Cerebellar cortex (tissue), 1 donor: ENCODE measurements around the gene PMPCB.

Experiments used
- DNase-seq: peaks from one replicate; pipeline ENCODE4 v3.0.0-alpha.2; 2015; ENCODE audit warnings: low spot score

PMPCB gene

DNA sequence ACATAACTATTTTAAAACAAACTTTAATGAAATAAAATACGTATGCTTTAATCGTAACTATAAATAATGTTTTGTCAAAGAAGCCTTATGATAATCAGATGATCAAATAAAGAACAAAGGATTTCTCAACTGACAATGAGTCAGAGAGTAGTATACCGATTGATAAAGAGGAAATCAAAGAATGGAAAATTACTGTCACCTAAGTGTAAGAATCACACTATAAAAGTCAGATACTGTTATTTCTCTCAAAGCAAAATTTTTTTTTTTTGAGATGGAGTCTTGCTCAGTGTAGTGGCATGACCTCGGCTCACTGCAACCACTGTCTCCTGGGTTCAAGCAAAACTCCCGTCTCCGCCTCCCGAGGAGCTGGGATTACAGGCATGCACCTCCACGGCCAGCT lies 28.5 kb downstream of the PMPCB start:
- DNase-seq: no peak

DNA sequence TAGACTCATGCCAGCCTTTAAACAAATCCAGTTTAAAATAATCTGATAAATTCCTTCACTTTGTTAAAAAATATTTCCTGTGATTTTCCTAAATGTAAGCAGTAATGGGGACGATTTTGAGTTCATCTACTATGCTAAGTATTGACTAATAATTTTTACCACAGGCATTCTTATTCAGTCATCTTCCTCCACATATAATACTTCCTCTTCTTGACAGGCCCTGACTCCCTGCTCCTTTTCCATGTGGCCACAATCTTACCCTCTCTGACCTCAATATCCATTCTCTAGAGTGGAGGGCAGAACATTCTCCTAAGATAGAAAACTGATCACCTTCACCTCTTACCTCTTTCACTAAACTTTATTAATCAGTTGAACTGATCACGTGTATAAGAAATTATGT lies 39.5 kb downstream of the PMPCB start:
- DNase-seq: no peak

DNA sequence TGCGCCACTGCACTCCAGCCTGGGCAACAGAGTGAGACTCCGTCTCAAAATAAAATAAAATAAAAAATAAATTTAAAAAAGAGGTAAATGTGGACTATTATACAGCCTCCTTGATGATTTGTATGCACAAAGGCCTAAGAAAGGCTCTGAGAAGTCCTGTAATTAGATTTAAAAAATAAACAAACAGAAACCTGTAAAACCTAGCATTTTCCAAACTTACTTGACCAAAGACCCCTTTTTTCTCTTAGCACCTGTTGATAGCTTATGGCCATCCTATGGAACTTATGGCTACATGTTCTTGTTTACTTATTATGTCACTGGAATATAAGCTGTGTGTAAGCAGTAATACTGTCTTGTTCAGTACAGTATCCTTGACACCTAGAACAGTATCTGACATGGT lies 41.6 kb downstream of the PMPCB start:
- no peak for DNase-seq

DNA sequence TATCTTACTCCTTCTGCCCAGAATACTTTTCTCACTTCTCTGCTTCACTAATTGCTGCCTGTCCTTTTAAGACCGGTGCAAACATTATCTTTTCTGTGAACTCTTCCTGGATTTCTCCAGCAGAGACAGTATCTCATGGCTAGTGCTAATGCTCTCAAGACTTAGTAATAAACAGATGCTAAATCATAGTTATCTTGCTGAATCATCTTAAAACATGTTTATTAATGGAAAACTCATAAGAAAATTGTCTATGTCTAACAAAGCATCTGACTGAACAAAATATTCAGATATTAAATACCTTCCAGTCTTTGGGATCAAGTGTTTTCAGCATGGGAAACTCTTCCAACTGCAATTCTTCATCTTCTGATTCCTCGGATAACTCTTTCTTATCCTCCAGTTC lies 44.2 kb downstream of the PMPCB start:
- no peak for DNase-seq

DNA sequence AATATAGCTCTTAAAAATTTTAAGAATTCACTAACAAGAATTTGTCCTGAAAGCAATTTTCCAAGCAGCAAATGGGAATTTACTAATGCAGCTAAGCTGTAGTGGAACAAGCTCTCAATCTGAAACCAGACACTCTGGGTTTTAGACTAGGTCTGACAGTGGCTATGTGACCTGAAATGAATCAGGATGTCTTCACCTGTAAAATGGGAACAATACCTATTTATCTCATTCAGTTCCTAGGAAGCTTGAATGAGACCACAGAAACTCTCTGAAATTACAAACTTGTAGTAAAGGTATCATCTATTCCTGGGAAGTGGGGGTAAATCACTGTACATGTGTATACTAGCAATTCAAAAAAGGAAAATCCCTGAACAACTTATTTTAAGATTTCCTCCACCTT lies 46.1 kb downstream of the PMPCB start:
- no peak for DNase-seq

DNA sequence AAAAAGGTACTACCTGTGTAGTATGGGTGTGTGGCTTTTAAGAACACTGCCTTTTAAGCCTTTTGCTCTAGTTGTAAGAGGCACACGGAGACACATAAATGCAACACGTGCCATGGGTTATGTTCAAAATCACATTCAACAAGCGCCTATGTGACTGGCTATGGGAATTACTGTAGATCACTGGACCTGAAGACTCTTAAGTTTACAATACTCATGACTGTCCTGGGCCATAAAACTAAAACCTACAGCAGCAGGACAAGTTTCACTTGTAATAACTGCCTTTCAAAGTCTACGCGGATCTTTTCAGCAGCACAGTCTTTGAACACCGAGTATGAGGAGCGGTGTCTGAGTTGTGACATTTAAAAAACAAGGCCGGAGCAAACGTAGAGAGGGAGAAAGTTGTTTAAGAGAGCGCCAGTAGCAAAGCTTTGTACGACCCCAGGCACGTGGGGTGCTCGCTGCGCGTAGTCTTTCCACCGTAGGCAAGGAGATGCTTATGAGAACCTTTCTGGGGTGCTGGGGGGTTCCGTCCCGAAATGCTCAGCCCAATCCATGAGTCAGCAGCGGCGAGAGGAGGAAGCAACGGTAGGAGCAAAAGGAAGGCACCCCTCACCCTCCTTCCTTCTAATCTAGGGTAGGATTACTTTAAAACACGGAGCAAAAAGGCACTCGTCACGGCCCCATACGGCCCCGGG lies 46.7 kb downstream of the PMPCB start:
- peak; percentile 20 for DNase-seq

DNA sequence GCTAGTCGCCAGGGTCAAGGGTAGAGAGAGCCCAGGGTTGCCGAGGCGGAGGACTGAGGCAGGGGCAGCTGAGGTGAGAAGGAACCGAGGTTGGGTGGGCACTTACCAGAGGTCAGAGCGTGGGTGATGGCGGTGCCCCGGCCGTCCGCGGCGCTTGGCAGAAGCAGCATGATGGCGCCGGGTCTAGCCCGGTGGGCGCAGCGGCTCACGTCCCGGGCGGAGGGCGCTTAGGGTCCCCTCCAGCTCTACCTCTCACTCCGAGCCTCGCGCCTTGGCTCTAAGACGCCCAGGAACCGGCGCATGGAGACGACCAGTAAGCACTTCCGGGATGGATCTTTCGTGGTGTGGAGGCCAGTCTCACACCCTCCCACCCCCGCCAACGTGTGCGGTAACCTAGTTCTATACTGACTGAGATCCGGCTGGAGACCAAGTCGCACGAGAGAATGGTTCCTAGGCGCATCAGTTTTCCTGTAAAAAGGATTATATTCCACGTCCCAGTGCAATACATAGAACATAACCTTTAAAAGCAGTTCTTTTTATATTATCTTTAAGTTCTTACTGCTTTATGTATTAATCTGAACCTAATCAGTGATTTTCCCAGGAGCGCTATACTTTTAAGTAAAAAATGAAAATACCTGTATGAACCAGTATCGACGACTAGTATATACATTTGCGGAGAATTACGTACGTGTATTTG lies 47.4 kb downstream of the PMPCB start, which contains the start of gene DNAJC2:
Gene DNAJC2, minus strand, starts transcription at position 315 of the 697 bp plus-strand sequence. Its CDS starts 145 bp downstream, at position 170.
- peak; percentile 94 for DNase-seq

DNA sequence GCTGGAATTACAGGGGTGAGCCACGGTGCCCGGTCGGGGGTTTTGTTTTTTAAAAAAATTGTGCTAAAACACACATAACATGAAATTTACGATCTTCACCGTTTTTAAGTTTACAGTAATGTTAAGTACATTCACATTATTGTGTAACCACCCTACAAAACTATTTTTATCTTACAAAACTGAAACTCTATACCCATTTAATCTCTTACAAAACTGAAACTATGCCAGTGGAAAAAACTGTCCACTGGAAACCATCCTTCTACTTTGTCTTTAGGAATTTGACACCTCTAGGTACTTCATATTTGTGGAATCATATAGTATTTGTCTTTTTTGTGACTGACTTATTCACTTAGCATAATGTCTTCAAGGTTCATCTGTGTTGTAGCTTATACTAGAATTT lies 49.2 kb downstream of the PMPCB start:
- no peak for DNase-seq

DNA sequence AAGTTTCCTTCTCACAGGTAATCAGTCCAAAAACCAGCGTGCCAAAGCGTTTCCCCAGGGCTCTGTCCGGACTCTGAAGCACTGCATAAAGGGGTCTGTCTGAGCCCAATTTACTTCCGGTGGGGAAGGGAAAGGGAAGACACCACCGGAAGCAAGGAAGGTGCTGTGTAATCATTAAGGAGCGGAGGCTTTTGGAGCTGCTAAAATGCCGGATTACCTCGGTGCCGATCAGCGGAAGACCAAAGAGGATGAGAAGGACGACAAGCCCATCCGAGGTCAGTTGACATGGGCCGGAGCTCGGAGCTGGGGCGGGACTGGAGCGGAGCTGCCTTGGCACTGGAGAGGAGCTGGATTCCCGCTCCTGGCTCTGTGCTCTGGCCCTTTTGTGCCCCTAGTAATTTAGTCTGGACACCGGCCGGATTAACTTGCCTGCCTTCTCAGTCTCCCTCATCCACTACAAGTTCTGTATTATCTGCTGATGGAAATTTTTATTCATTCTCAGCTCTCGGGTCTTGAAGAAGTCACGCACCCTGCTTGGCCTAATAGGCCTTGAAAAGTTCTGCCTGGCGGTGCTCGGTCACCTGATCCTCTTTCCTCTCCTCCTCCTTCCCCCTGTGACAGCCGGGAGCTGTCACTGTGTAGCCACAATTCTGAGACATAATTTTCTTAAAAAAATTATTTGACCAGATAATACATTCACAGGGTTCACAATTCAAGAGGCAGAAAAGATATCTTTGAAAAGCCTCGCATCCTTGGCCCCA lies 50.5 kb downstream of the PMPCB start, which contains the start of gene PSMC2:
Gene PSMC2, plus strand, starts transcription at position 137 of the 761 bp plus-strand sequence. Its CDS starts 69 bp downstream, at position 206.
- peak; percentile 95 for DNase-seq

DNA sequence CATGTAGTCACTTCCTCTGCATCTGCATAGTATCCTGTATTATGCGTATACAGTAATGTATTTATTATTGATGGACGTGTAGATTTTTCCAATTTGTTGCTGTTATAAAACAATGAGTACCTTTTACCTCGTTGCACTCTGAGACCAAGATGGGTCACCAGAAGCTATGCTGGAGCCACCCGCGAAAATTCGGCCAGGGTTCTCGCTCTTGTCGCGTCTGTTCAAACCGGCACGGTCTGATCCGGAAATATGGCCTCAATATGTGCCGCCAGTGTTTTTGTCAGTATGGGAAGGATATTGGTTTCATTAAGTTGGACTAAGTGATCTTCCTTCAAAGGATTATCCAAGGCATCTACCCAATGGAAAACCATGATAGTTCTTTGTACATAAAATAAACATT lies 51.2 kb downstream of the PMPCB start:
- DNase-seq: no peak

DNA sequence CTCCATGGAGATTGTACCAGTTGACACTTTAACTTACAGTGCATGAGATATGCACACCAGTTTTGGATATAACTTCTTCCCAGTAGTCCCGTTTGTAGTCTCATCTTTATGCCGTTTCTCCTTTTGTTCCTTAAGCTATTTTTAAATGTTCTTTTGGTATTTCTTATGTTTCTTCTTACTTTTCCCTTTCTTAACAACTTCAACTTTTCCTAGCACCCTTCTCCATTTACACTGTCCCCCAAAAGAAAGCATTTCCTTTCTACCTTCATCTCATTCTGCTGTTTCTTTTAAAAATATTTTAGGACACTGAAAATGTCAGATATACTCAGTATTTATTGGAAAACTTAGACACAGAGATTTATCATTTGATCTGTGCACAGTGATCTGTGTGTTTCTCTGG lies 51.7 kb downstream of the PMPCB start:
- DNase-seq: no peak

DNA sequence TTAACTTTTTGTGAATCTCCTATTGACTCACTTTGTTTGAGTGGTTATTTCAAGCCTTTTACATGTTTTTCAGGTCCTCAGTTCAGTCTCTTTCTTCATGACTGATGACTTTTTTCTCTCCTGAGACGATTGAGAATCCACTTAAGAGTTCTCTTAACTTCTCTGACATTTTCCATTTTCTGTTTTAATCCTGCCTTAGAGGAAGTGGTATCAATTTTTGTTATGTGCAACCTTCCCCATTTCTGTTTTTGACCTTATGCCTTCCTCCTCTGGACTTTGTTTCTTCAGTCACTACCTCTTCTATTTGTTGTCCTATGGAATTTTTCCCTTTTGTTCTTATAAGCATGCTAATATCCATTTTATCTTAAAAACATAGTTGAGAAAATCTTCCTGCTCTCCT lies 52.6 kb downstream of the PMPCB start:
- DNase-seq: no peak
